Embryonic facial prominence (tissue), 1 donor: ENCODE measurements around the gene SAP30L.
A peak's percentile ranks its signal among the peaks of the same experiment; 100 is the strongest.

Source experiments
- DNase-seq: peaks from one replicate; pipeline ENCODE4 v3.0.0-alpha.2; 2016; ENCODE audit errors: extremely low spot score

Gene SAP30L

GRCh38 chr5:154445422-154446194 is at the start of gene SAP30L:
TSS of gene SAP30L (plus strand) at chr5:154445997. CDS start at chr5:154446605, 608 bp downstream.
- DNase-seq = peak; percentile 84

DNA sequence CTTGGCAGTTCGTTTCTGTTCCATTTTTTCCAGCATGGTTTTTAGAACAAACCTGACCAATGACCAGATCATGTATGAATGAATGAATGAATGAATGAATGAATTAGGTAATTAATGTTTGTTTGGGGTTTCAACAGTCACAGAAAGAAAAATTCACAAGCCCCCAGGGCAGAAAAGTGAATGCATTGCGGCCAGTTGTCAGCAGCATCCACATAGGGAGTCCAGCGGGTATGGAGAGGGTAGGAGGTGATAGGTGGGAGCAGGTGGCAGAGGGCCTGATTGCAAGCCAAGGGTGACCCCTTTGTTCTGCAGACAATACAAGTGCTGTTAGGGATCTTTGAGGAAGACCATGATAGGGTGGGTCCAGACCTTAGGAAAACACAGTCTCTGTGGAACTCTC is 49.7 kb upstream of the SAP30L start:
- DNase-seq = no peak

- no peak for DNase-seq
These were observed 48.0 kb upstream of the SAP30L start for GRCh38 chr5:154397652-154398406.

DNA sequence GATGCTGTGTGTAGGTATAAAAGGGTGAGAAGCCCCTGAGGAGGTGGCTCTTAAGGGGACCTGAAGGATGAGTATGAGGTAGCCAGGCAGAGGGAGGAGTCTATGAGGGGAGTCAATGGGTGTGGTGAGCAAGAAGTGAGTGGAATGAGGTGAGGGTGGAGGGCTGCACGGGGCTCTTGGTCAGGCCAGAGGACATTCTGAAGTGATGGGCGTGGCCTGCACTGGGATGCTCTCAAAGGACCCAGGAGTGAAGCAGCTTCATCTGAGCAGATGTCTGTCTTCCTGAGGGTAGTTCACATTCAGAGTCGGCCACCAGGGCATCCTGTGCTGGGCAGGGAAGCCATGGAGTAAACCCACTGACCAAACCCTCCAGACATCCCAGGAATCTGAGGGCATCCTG is 45.1 kb upstream of the SAP30L start:
- no peak for DNase-seq

DNA sequence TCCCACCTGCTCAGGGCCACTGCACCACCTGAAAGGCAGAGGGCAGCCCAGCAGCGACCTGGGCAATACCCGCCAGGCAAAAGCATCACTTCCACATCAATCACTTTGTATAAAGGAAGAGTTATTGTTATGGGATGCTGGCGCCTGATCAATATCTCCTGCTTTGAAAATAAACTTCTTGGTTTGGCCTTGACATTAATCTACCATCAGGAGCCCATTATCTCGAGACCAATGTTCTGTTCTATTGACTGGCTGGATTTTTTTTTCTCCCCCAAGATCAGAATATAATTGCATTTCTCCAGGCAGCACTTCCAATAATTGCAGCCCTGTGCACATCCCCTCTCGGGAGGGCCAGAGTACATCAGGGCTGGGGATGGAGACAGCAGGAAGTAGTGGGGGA is 44.4 kb upstream of the SAP30L start:
- DNase-seq = no peak

DNA sequence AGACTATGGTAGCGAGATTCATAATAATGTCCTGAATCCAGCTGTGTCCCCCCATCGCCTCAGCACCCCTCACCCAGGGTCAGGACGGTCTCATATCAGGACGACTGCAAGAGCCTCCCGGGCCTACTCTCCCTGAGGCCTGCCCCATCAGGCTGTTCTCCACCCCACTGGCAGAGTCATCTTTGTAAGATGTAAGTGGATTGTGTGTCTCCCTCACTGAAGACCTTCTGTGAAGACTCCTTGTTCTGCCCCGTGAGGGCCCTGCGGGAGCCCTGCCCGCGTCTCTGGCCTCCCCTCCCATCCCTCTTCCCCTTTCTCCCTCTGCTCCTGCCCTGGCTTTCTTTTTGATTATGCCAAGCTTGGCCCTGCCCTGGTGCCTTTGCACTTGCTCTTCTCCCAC is 43.9 kb upstream of the SAP30L start:
- DNase-seq = no peak

- no peak for DNase-seq
These were observed 43.2 kb upstream of the SAP30L start for GRCh38 chr5:154402611-154403010.

GRCh38 chr5:154403234-154403633 is 42.6 kb upstream of the SAP30L start:
- no peak for DNase-seq

GRCh38 chr5:154403776-154404387 is 41.9 kb upstream of the SAP30L start:
- DNase-seq = no peak

- peak; percentile 66 for DNase-seq
These were observed 40.6 kb upstream of the SAP30L start for GRCh38 chr5:154405078-154405792.

DNA sequence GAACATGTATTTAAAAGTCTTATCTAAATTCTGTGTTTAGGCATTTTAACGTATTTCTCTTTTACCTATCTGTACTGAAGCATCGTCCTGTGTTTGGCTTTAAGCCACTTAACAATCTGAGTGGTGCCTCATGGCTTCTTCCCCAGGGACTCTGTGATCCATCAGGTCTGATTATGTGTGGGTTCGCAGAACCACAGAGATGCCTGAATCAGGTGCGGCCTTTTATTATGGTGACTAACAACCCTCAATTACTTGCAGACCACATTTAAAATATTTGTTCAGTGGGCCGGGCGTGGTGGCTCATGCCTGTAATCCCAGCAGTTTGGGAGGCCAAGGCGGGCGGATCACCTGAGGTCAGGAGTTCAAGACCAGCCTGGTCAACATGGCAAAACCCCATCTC is 39.6 kb upstream of the SAP30L start:
- DNase-seq = no peak

DNA sequence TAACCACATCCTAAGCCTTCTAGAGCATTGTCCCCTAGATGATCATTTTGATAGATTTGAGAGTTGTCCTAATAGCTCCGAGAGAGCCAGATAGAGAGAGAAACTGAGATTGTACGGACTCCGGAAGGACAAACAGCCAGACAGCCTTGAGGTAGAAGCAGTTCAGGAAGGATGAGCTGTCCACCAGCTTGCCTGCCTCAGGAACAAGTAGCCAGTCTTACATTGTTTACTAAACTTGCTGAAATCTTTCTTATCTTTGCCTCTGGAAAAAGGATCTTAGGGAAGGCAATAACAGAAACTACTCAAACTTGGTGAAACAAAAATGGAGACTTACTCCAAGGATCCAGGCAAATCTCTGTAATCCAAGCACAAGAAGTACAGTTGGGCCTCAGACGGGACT is 39.0 kb upstream of the SAP30L start:
- no peak for DNase-seq

- DNase-seq = no peak
These were observed 37.0 kb upstream of the SAP30L start for GRCh38 chr5:154408811-154409210.

DNA sequence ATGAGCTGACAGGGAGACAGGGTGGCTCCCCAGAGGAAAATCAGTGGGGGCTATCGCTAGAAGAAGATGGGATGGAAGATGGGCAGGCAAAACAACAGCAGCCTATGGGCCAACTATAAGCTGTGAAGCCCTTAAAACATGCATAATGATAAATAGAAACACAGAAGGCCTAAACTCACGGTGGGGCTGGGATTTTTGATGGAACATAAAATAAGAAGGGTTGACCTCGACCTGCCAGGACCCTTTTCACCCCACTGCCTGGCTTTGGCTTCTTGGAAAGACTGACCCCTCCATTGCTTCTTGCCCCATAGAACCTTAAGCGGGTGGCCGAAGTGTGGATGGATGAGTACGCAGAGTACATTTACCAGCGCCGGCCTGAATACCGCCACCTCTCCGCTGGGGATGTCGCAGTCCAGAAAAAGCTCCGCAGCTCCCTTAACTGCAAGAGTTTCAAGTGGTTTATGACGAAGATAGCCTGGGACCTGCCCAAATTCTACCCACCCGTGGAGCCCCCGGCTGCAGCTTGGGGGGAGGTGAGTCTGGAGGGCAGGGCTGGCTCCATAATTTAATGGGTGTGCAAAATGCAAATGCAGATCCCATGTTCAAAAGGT is 36.5 kb upstream of the SAP30L start:
- no peak for DNase-seq

DNA sequence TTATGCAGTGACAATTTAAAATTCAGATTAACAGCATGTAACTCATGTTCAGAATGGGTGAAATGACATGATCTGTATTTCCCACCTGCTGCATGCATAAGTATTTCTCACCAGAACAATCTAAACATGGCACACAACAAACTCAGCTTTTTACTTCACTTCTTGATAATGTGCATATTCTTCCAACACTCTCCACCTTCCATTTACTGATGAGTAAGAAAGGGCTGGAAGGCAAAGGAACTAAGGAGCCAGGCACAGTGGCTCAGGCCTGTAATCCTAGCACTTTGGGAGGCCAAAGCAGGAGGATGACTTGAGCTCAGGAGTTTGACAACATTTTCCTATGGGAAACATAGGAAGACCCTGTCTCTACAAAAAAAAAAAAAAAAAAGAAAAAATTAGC is 35.8 kb upstream of the SAP30L start:
- no peak for DNase-seq

DNA sequence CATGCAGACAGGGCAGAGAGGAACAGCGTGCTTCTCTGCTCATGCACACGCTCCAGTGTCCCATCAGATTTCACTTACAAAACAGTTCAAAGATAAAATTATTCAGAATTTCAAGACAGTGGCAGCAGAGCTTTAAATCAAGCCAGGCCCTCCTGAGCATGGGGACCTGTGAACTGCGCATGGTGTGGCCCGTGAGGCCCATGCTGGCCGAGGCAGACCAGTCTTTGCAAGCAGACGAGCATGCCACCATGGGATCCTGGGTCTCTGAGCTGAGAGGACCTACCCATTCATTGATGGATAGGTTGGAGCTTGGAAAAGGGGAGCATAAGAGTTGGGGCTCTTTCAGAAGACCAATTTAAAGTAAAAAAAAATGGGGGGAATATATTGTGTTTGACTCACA is 35.0 kb upstream of the SAP30L start:
- no peak for DNase-seq

DNA sequence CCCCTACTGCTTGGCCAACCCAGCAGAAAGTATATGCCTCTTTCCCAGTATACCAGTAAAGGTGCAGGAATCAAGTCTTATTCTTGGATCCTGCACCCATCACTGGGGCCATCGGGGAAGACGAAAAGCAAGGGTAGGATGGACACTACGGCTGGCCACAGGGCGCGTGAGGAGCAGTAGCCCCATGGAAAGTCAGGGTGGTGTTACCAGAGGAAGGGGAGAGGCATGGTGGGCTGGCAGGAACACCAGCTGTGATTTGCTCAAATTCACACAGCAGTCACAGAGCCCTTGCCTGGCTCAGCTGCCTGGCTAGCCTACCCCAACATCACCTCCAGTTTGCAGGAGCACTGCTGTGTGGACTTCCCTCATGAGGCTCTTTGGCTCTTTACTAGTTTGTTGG is 34.5 kb upstream of the SAP30L start:
- no peak for DNase-seq

DNA sequence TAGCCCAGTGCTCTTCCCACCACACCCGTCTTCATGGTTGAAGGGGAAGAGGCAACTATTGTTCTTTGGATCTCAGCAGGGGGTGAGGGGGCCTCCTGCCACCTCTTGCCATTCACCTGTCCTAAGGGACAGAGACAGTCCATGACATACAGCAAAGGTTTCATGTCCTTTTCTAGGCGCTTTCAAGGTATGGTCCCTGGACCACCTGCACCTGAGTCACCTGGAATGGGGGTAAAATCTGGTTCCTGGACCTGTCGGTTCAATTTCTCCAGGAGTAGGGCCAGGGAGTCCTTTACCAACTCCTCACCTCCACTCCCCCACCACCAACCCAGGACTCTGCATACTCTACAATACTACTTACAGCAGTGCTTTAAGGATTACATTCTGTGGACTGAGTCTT is 33.5 kb upstream of the SAP30L start:
- DNase-seq = no peak

- no peak for DNase-seq
These were observed 32.9 kb upstream of the SAP30L start for GRCh38 chr5:154412925-154413324.

- no peak for DNase-seq
These were observed 30.7 kb upstream of the SAP30L start for GRCh38 chr5:154415114-154415513.

DNA sequence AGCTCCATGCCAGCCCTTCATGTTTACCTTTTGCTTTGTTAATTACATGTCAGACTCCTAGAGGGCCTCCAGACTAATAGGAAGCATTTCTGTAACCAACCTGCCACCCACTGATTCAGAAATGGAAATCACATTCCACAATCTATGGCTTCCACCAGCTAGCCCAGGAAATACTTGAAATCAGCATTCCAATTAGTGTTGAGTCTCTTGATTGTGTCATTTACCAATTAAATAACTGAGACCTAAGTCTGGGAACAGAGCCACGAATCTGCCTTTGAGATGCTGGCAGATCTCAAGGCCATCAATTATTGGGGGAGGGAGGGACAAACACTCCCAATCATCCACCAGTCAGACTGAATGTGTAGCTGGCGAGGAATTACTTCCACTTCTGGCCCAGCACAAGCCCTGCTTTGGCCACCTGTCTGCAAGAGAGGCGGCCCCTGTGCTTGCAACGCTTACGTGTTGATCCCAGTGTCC is 27.4 kb upstream of the SAP30L start:
- no peak for DNase-seq

- DNase-seq = no peak
These were observed 26.6 kb upstream of the SAP30L start for GRCh38 chr5:154419236-154419635.
